Tibial artery (tissue), 4 donors: ENCODE results near the gene NCKAP5.

Experiments used
- DNase-seq, 2 donors: peaks; one replicate each; pipeline ENCODE4 v3.0.0-alpha.2; 2019
- H3K27ac ChIP-seq, 2 donors: fragments of 200-600 bp; sonication (generic) in 1 of 2; 1 replicate in 1 of 2; 2 replicates in 1 of 2; pipeline ENCODE4 v1.5.1; 2018 to 2019; ENCODE audit warnings: mild to moderate bottlenecking in 1 of 2
- H3K27me3 ChIP-seq, 2 donors: fragments of 200-600 bp; sonication (generic) in 1 of 2; one replicate each; pipeline versions ENCODE4 v1.5.1 to v1.6.0; 2016 to 2019
- H3K36me3 ChIP-seq, 3 donors: fragments of 200-600 bp; sonication (generic) in 2 of 3; one replicate each; pipeline ENCODE4 v1.5.1; 2016 to 2019; ENCODE audit warnings: mild to moderate bottlenecking in 2 of 3
- H3K4me1 ChIP-seq, 4 donors: fragments of 200-600 bp; sonication (generic) in 2 of 4; 1 replicate in 3 of 4; 2 replicates in 1 of 4; pipeline ENCODE4 v1.5.1; 2016 to 2019
- H3K4me3 ChIP-seq, 2 donors: fragments of 200-600 bp; sonication (generic) in 1 of 2; 1 replicate in 1 of 2; 2 replicates in 1 of 2; pipeline ENCODE4 v1.5.1; 2018 to 2019; ENCODE audit warnings: mild to moderate bottlenecking in 2 of 2
- H3K9me3 ChIP-seq, 3 donors: fragments of 200-600 bp; sonication (generic) in 1 of 3; one replicate each; pipeline ENCODE4 v1.5.1; 2016 to 2019
- CTCF ChIP-seq, 2 experiments: fragments of 200-600 bp in 1 of 2; fragments of 450-650 bp in 1 of 2; IDR thresholded peaks; one replicate each; pipeline ENCODE4 v1.5.1; 2017 to 2019; ENCODE audit warnings: antibody characterized with exemption in 2 of 2, mild to moderate bottlenecking in 1 of 2, moderate library complexity in 1 of 2
- intact Hi-C: fragments of 100-400 bp; cut with DNase I; formaldehyde crosslinking; loops from one replicate; pipeline ENCODE4 v1.15.0; 2023; ENCODE audit warnings: low total_unique reads

The NCKAP5 gene

GRCh38 chr2:133078667-133079411, 489.4 kb downstream of the NCKAP5 start:
- H3K4me1 ChIP-seq, result no peaks in the 10 kb centered on the region
- no peaks in the 10 kb centered on the region for H3K27me3 ChIP-seq
- no peaks in the 10 kb centered on the region for H3K36me3 ChIP-seq
- DNase-seq, result no peak
- no peak overlapping the region for H3K27ac ChIP-seq
- intact Hi-C loops, result no loop called here
- no peak overlapping the region for H3K4me3 ChIP-seq
- H3K9me3 ChIP-seq, result no peaks in the 10 kb centered on the region
- TF ChIP-seq CTCF (IDR thresholded peaks at IDR 0.05), result no peak

GRCh38 chr2:133077269-133077822, 490.9 kb downstream of the NCKAP5 start:
- no peak for DNase-seq
- intact Hi-C loops, result no loop called here
- no peak overlapping the region for H3K4me3 ChIP-seq
- H3K9me3 ChIP-seq, result no peaks in the 10 kb centered on the region
- no peak overlapping the region for H3K27ac ChIP-seq
- no peaks in the 10 kb centered on the region for H3K27me3 ChIP-seq
- TF ChIP-seq CTCF (IDR thresholded peaks at IDR 0.05), result no peak
- H3K4me1 ChIP-seq, result no peaks in the 10 kb centered on the region
- H3K36me3 ChIP-seq, result no peaks in the 10 kb centered on the region

GRCh38 chr2:133072837-133073694, 495.2 kb downstream of the NCKAP5 start:
- Histone ChIP-seq H3K27ac (no peak overlapping the region), H3K4me1 (no peaks in the 10 kb centered on the region), H3K4me3 (no peak overlapping the region), H3K36me3 (no peaks in the 10 kb centered on the region), H3K27me3 (no peaks in the 10 kb centered on the region), H3K9me3 (no peaks in the 10 kb centered on the region)
- no peak for TF ChIP-seq CTCF (IDR thresholded peaks at IDR 0.05)
- DNase-seq, result no peak
- intact Hi-C loops, result no loop called here

- intact Hi-C loops, result no loop called here
- Histone ChIP-seq H3K9me3 (no peaks in the 10 kb centered on the region), H3K27ac (no peak overlapping the region), H3K4me3 (no peak overlapping the region), H3K36me3 (no peaks in the 10 kb centered on the region), H3K4me1 (no peaks in the 10 kb centered on the region), H3K27me3 (no peaks in the 10 kb centered on the region)
- TF ChIP-seq CTCF (IDR thresholded peaks at IDR 0.05), result no peak
- DNase-seq, result no peak
Measured at GRCh38 chr2:133063775-133064174, 504.5 kb downstream of the NCKAP5 start.

GRCh38 chr2:133062931-133063665, 505.2 kb downstream of the NCKAP5 start:
- H3K9me3 ChIP-seq, result no peaks in the 10 kb centered on the region
- no peak overlapping the region for H3K27ac ChIP-seq
- H3K27me3 ChIP-seq, result no peaks in the 10 kb centered on the region
- H3K36me3 ChIP-seq, result no peaks in the 10 kb centered on the region
- TF ChIP-seq CTCF (IDR thresholded peaks at IDR 0.05), result no peak
- no peak overlapping the region for H3K4me3 ChIP-seq
- no peak for DNase-seq
- intact Hi-C loops, result no loop called here
- no peaks in the 10 kb centered on the region for H3K4me1 ChIP-seq
